PC-9 (cell line): ENCODE results near the gene CFHR5.

Experiments used
- EZH2 ChIP-seq: fragments of 200-600 bp; sonication (generic); IDR thresholded peaks from 2 replicates; pipeline ENCODE4 v1.8.0; 2017; ENCODE audit warnings: antibody characterized with exemption, low read depth
- TF ChIP-seq, protein P1 (sequence below): fragments of 200-600 bp; sonication (generic); conservative IDR thresholded peaks from 2 replicates; pipeline ENCODE4 v1.6.1; 2017; ENCODE audit warnings: mixed run types, antibody characterized with exemption, mild to moderate bottlenecking, moderate library complexity

DNA sequence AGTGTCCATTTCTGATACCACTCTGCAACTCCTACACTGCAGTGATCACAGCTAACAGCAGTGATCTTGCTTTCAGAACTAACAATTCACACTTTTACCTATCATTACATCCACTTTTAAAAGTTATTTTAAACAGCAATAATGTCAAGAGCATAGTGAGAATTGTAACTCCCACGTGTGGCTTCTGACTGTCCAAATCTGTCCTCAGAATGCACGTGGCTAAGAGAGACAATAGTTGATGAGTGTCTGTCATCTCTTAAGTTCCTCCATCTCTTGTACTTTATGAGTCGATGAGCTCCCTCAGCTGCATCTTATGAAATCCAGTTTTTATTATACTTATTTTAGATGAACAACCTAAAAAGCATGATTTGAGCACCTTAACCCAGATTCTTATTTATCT lies 16.5 kb upstream of the CFHR5 start:
- TF ChIP-seq, protein P1, sequence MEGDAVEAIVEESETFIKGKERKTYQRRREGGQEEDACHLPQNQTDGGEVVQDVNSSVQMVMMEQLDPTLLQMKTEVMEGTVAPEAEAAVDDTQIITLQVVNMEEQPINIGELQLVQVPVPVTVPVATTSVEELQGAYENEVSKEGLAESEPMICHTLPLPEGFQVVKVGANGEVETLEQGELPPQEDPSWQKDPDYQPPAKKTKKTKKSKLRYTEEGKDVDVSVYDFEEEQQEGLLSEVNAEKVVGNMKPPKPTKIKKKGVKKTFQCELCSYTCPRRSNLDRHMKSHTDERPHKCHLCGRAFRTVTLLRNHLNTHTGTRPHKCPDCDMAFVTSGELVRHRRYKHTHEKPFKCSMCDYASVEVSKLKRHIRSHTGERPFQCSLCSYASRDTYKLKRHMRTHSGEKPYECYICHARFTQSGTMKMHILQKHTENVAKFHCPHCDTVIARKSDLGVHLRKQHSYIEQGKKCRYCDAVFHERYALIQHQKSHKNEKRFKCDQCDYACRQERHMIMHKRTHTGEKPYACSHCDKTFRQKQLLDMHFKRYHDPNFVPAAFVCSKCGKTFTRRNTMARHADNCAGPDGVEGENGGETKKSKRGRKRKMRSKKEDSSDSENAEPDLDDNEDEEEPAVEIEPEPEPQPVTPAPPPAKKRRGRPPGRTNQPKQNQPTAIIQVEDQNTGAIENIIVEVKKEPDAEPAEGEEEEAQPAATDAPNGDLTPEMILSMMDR: no peak
- no peak for TF ChIP-seq EZH2
